GM12878 (cell line): ENCODE results near the gene ARHGEF33. TPM values are rescaled to one million over a fixed set of nuclear protein-coding genes. Genes with fewer than 3 reads are reported as not detected.

Experiments used
- ATAC-seq: fragments of 200-7000 bp; cut with Tn5 transposase; 3 replicates; pipeline ENCODE4 v1.9.1; 2020; ENCODE audit warnings: mild to moderate bottlenecking, moderate library complexity
- BruUV-seq: library from RNA; stranded (reverse); fragments of 400-500 nt; replicated peaks from 2 replicates; lab custom pipeline; 2021; lab: Mats Ljungman, UMichigan
- CTCF ChIA-PET: fragments of 300-600 bp; sonication (Branson Sonifier 250); formaldehyde crosslinking; extraction: SDS; loops from one replicate; lab custom pipeline; 2021; ENCODE audit warnings: inconsistent platforms; lab: Yijun Ruan, JAX
- POLR2A ChIA-PET: fragments of 350-600 bp; formaldehyde crosslinking; extraction: SDS; loops from one replicate; lab custom pipeline; 2021; ENCODE audit warnings: inconsistent platforms; lab: Charles Lee
- RAD21 ChIA-PET: fragments of 300-600 bp; sonication (Branson Sonifier 250); formaldehyde crosslinking; loops from one replicate; lab custom pipeline; 2023; ENCODE audit warnings: antibody characterized with exemption; ENCODE audit not compliant: unreplicated experiment; lab: Charles Lee
- SMC1A ChIA-PET: fragments of 300-600 bp; sonication (Branson Sonifier 250); formaldehyde crosslinking; loops from one replicate; lab custom pipeline; 2023; ENCODE audit not compliant: unreplicated experiment, uncharacterized antibody; lab: Charles Lee
- DNase-seq: peaks from one replicate; pipeline ENCODE4 v3.0.0-alpha.2; 2011; ENCODE audit warnings: low read depth, low spot score
- FAIRE-seq: peaks from 3 replicates; lab custom pipeline; 2011; peaks lifted over from hg19 to GRCh38; lab: Jason Lieb, UNC
- H2AFZ ChIP-seq: 2 replicates; pipeline ENCODE4 v1.6.0; 2011; ENCODE audit warnings: low read depth, low read length, control low read depth; ENCODE audit not compliant: control insufficient read depth
- H3K27ac ChIP-seq: 2 replicates; pipeline ENCODE4 v1.5.1; 2011; ENCODE audit warnings: control low read depth; ENCODE audit not compliant: control insufficient read depth, insufficient read depth
- H3K27me3 ChIP-seq, 2 experiments: replicated peaks in 1 of 2; 2 replicates each; pipeline versions ENCODE4 v1.6.0 to v1.6.1; 2011; ENCODE audit warnings: low read length in 1 of 2; ENCODE audit not compliant: control insufficient read depth in 2 of 2, insufficient read depth in 2 of 2
- H3K36me3 ChIP-seq, 2 experiments: 2 replicates each; pipeline ENCODE4 v1.5.1; 2011; ENCODE audit warnings: low read length in 1 of 2; ENCODE audit not compliant: control insufficient read depth in 2 of 2, insufficient read depth in 2 of 2
- H3K4me1 ChIP-seq: 2 replicates; pipeline ENCODE4 v1.6.1; 2011; ENCODE audit warnings: mild to moderate bottlenecking, low read length, moderate library complexity, mixed read lengths; ENCODE audit not compliant: control insufficient read depth, insufficient read depth
- H3K4me2 ChIP-seq: 2 replicates; pipeline ENCODE4 v1.6.0; 2011; ENCODE audit warnings: control low read depth; ENCODE audit not compliant: control insufficient read depth, insufficient read depth
- H3K4me3 ChIP-seq: fragments of 200-600 bp; sonication (generic); 2 replicates; pipeline ENCODE4 v1.5.1; 2016
- H3K79me2 ChIP-seq: 2 replicates; pipeline ENCODE4 v1.6.0; 2011; ENCODE audit warnings: low read length; ENCODE audit not compliant: control insufficient read depth, insufficient read depth
- H3K9ac ChIP-seq: 2 replicates; pipeline ENCODE4 v1.8.0; 2011; ENCODE audit warnings: low read length, control low read depth, mixed read lengths; ENCODE audit not compliant: control insufficient read depth, insufficient read depth
- H3K9me3 ChIP-seq: replicated peaks from 3 replicates; pipeline ENCODE4 v1.5.1; 2011; ENCODE audit warnings: mild to moderate bottlenecking, low read length; ENCODE audit not compliant: control insufficient read depth, insufficient read depth
- H4K20me1 ChIP-seq: 2 replicates; pipeline ENCODE4 v1.6.0; 2011; ENCODE audit not compliant: control insufficient read depth, insufficient read depth
- CHD4 ChIP-seq: fragments of 200-600 bp; sonication (generic); IDR thresholded peaks from 2 replicates; pipeline ENCODE4 v1.6.1; 2016; ENCODE audit warnings: mild to moderate bottlenecking
- DPF2 ChIP-seq: fragments of 450-650 bp; IDR thresholded peaks from 2 replicates; pipeline ENCODE4 v1.6.1; 2017; ENCODE audit warnings: mild to moderate bottlenecking
- ESRRA ChIP-seq: IDR thresholded peaks from 2 replicates; pipeline ENCODE4 v1.6.1; 2012; ENCODE audit warnings: mild to moderate bottlenecking, low read length, improper control_type of control experiment
- FOXM1 ChIP-seq: IDR thresholded peaks from 2 replicates; pipeline ENCODE4 v1.6.1; 2012; ENCODE audit warnings: low read depth, mild to moderate bottlenecking, inconsistent platforms, low read length, moderate library complexity
- KDM1A ChIP-seq: fragments of 200-600 bp; sonication (generic); IDR thresholded peaks from 2 replicates; pipeline ENCODE4 v1.6.1; 2016; ENCODE audit warnings: borderline replicate concordance
- MTA2 ChIP-seq: fragments of 450-650 bp; IDR thresholded peaks from 2 replicates; pipeline ENCODE4 v1.6.1; 2016; ENCODE audit warnings: low read depth, mild to moderate bottlenecking, moderate library complexity
- NFYB ChIP-seq: IDR thresholded peaks from 2 replicates; pipeline ENCODE4 v1.6.1; 2011; ENCODE audit warnings: low read depth, mild to moderate bottlenecking, low read length, improper control_type of control experiment, moderate library complexity; ENCODE audit not compliant: insufficient read depth
- NRF1 ChIP-seq: conservative IDR thresholded peaks from 2 replicates; pipeline ENCODE4 v1.6.1; 2011; ENCODE audit warnings: mild to moderate bottlenecking, low read depth, low read length, improper control_type of control experiment
- SP1 ChIP-seq: IDR thresholded peaks from one replicate; pipeline ENCODE4 v1.6.1; 2011; ENCODE audit warnings: low read depth, low read length
- ZNF274 ChIP-seq: IDR thresholded peaks from one replicate; pipeline ENCODE4 v1.8.0; 2011; ENCODE audit not compliant: insufficient read length, insufficient read depth
- ZNF622 ChIP-seq: fragments of 450-650 bp; IDR thresholded peaks from 2 replicates; pipeline ENCODE4 v1.6.1; 2017; ENCODE audit warnings: mild to moderate bottlenecking, inconsistent platforms
- WGBS: methylation state at CpG from one replicate; pipeline ENCODE4 v1.1.6; 2016; ENCODE audit warnings: low lambda C conversion rate; ENCODE audit not compliant: insufficient replicate concordance, insufficient coverage; ENCODE audit errors: missing lambda C conversion rate; 5-methylcytosine and 5-hydroxymethylcytosine counted together
- in situ Hi-C: fragments of 300-500 bp; cut with MboI; formaldehyde crosslinking; loops from 9 replicates; pipeline ENCODE4 v1.14.3; 2018; ENCODE audit warnings: mixed read lengths
- intact Hi-C: fragments of 100-400 bp; cut with micrococcal nuclease; formaldehyde crosslinking; loops from one replicate; pipeline ENCODE4 v1.14.2; 2022; ENCODE audit not compliant: unreplicated experiment
- polyA plus RNA-seq, 11 experiments: library from polyadenylated mRNA; depleted of rRNA in 4 of 11; unstranded in 6 of 11; stranded (reverse) in 5 of 11; fragments of >200 nt; fragmentation: Nextera tagmentation in 4 of 11; fragmentation: Illumina TruSeq in 1 of 11; extraction: Ambion mirVana in 4 of 11; extraction: Trizol in 1 of 11; gene quantifications; 1 replicate in 1 of 11; 2 replicates in 10 of 11; pipeline versions ENCODE4 v1.2.1 to v1.2.3, GENCODE V29; 2011 to 2016; ENCODE audit warnings: inconsistent platforms in 2 of 11, missing spikeins in 2 of 11, low read depth in 1 of 11
- total RNA-seq, 4 experiments: library from RNA; depleted of rRNA in 3 of 4; stranded (reverse); fragments of >200 nt in 3 of 4; fragmentation: Illumina TruSeq in 1 of 4; extraction: Trizol in 1 of 4; gene quantifications; 2 replicates each; pipeline versions ENCODE4 v1.2.1 to v1.2.3, GENCODE V29; 2013 to 2021
- TF ChIP-seq, protein P1 (sequence below): fragments of 450-650 bp; IDR thresholded peaks from 2 replicates; pipeline ENCODE4 v1.6.1; 2017; ENCODE audit warnings: mild to moderate bottlenecking, low read depth, inconsistent platforms; ENCODE audit not compliant: poor library complexity, severe bottlenecking
- TF ChIP-seq, protein P2 (sequence below): IDR thresholded peaks from 2 replicates; pipeline ENCODE4 v1.6.1; 2012; ENCODE audit warnings: low read depth, low read length, improper control_type of control experiment

ARHGEF33 gene
- total and polyA plus RNA-seq, 10 of the 15 experiments (the other 5 are each of a cell fraction or from before 2014, with no cell fraction given), result 0.01 to 0.08 (median 0.05) TPM; not detected in 4

DNA sequence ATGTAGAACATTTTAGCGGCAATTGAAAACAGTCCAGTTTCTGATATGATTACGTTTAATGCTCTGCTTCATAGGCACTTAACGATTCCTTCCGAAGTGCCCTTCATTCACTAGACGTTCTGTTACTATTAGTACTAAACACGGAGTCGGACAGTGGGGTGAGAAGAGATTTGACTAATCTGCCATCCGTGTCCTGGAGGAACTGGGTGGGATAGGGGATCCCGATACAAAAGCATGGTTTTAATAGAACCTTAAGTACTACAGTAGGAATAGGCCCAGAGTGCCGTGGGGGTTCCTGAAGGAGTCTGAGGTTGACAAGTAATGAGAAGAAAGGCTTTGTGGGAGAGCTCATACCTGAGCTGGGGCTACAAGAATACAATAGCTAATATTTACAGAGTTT lies 13.3 kb upstream of the ARHGEF33 start:
- 68% methylated on average over 10 of the region's 10 CpGs for WGBS
- RAD21 ChIA-PET, result no interaction called here
- FAIRE-seq (no peak), ATAC-seq (no peak), DNase-seq (no peak)
- POLR2A ChIA-PET, result interaction anchor here (1.2 to 1.4 kb wide), 3 partner anchors 12 to 243 kb away, joined by 3 to 4 read pairs (median 3); no protein-coding TSS in a partner anchor
- no TSS peak for BruUV-seq
- TF ChIP-seq NFYB (no peak), ZNF274 (no peak), CHD4 (no peak), FOXM1 (no peak), ZNF622 (no peak), KDM1A (no peak), NRF1 (no peak), DPF2 (no peak), SP1 (no peak), ESRRA (no peak), MTA2 (no peak)
- TF ChIP-seq, protein P1, sequence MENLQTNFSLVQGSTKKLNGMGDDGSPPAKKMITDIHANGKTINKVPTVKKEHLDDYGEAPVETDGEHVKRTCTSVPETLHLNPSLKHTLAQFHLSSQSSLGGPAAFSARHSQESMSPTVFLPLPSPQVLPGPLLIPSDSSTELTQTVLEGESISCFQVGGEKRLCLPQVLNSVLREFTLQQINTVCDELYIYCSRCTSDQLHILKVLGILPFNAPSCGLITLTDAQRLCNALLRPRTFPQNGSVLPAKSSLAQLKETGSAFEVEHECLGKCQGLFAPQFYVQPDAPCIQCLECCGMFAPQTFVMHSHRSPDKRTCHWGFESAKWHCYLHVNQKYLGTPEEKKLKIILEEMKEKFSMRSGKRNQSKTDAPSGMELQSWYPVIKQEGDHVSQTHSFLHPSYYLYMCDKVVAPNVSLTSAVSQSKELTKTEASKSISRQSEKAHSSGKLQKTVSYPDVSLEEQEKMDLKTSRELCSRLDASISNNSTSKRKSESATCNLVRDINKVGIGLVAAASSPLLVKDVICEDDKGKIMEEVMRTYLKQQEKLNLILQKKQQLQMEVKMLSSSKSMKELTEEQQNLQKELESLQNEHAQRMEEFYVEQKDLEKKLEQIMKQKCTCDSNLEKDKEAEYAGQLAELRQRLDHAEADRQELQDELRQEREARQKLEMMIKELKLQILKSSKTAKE, result no peak
- TF ChIP-seq, protein P2, sequence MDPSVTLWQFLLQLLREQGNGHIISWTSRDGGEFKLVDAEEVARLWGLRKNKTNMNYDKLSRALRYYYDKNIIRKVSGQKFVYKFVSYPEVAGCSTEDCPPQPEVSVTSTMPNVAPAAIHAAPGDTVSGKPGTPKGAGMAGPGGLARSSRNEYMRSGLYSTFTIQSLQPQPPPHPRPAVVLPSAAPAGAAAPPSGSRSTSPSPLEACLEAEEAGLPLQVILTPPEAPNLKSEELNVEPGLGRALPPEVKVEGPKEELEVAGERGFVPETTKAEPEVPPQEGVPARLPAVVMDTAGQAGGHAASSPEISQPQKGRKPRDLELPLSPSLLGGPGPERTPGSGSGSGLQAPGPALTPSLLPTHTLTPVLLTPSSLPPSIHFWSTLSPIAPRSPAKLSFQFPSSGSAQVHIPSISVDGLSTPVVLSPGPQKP, result no peak
- no peaks in the 10 kb centered on the region; the same call in 2 of the 3 replicates for H3K9me3 ChIP-seq
- H3K4me2 ChIP-seq, result peak overlapping the region; percentile 89
- CTCF ChIA-PET, result no interaction called here
- H4K20me1 ChIP-seq, result no peaks in the 10 kb centered on the region
- H2AFZ ChIP-seq, result peak overlapping the region; percentile 95
- H3K27ac ChIP-seq, result no peak overlapping the region
- in situ Hi-C loops, result no loop called here
- H3K36me3 ChIP-seq, result no peaks in the 10 kb centered on the region
- H3K9ac ChIP-seq, result no peak overlapping the region
- intact Hi-C loops, result no loop called here
- no peaks in the 10 kb centered on the region for H3K4me1 ChIP-seq
- SMC1A ChIA-PET, result interaction anchor here (0.6 to 2.2 kb wide), 2 partner anchors 24 to 295 kb away, joined by 3 to 7 read pairs; no protein-coding TSS in a partner anchor
- peak overlapping the region; percentile 93 for H3K4me3 ChIP-seq
- H3K79me2 ChIP-seq, result peaks cover 7% of the 10 kb centered on the region
- H3K27me3 ChIP-seq, result no peaks in the 10 kb centered on the region
